Mesothelial cell of epicardium (in vitro differentiated cells): ENCODE data around the gene KLHDC8A. TPM values are rescaled to one million over a fixed set of nuclear protein-coding genes. Genes with fewer than 3 reads are reported as not detected.

Source experiments
- DNase-seq, 2 experiments: peaks; one replicate each; pipeline ENCODE4 v3.0.0; 2021; ENCODE audit warnings: low spot score in 2 of 2; ENCODE audit not compliant: unreplicated experiment in 2 of 2
- H3K27ac Mint-ChIP-seq: 2 replicates; pipeline ENCODE4 v1.8.0; 2021; ENCODE audit warnings: mixed read lengths
- H3K27me3 Mint-ChIP-seq: 2 replicates; pipeline ENCODE4 v1.8.0; 2021; ENCODE audit warnings: low read depth, mixed read lengths
- H3K36me3 Mint-ChIP-seq: 2 replicates; pipeline ENCODE4 v1.8.0; 2021; ENCODE audit warnings: mixed read lengths
- H3K4me1 Mint-ChIP-seq: 2 replicates; pipeline ENCODE4 v1.8.0; 2021; ENCODE audit warnings: mixed read lengths
- H3K4me3 Mint-ChIP-seq: 2 replicates; pipeline ENCODE4 v1.8.0; 2021; ENCODE audit warnings: mild to moderate bottlenecking, moderate library complexity, mixed read lengths
- H3K9me3 Mint-ChIP-seq: 2 replicates; pipeline ENCODE4 v1.8.0; 2021; ENCODE audit warnings: mixed read lengths
- CTCF ChIP-seq: fragments of 200-600 bp; sonication (generic); IDR thresholded peaks from one replicate; pipeline ENCODE4 v1.5.0; 2021; ENCODE audit warnings: antibody characterized with exemption; ENCODE audit not compliant: unreplicated experiment
- total RNA-seq: library from RNA; stranded (reverse); gene quantifications from 3 replicates; pipeline ENCODE4 v1.2.1, GENCODE V29; 2021

Gene KLHDC8A
- total RNA-seq, 1 donor from 2014 or later, result 0.51 TPM

GRCh38 chr1:205321162-205321958, 35.4 kb downstream of the KLHDC8A start, which contains the start of gene NUAK2:
TSS of gene NUAK2 (minus strand) at chr1:205321745. CDS start at chr1:205321628, 117 bp downstream.
- Mint-ChIP-seq H3K4me1 (peaks cover 57% of the 10 kb centered on the region), H3K9me3 (no peaks in the 10 kb centered on the region), H3K36me3 (no peaks in the 10 kb centered on the region), H3K27ac (peak within 1 kb of the TSS; percentile 92), H3K27me3 (peaks cover 2% of the 10 kb centered on the region), H3K4me3 (peak within 1 kb of the TSS; percentile 93)
- peak; percentile 19 for TF ChIP-seq CTCF
- DNase-seq, result peak; percentile 89 to 95

GRCh38 chr1:205319081-205320018, 37.4 kb downstream of the KLHDC8A start:
- TF ChIP-seq CTCF, result no peak
- Mint-ChIP-seq H3K9me3 (no peaks in the 10 kb centered on the region), H3K27me3 (no peaks in the 10 kb centered on the region), H3K4me1 (peaks cover 60% of the 10 kb centered on the region), H3K4me3 (peak overlapping the region; percentile 43), H3K27ac (no peak overlapping the region), H3K36me3 (no peaks in the 10 kb centered on the region)
- no peak for DNase-seq

GRCh38 chr1:205318231-205318991, 38.3 kb downstream of the KLHDC8A start:
- no peak for DNase-seq
- Mint-ChIP-seq H3K27me3 (no peaks in the 10 kb centered on the region), H3K9me3 (no peaks in the 10 kb centered on the region), H3K36me3 (no peaks in the 10 kb centered on the region), H3K4me1 (peaks cover 70% of the 10 kb centered on the region), H3K4me3 (peak overlapping the region; percentile 31), H3K27ac (peak overlapping the region; percentile 59)
- no peak for TF ChIP-seq CTCF

DNA sequence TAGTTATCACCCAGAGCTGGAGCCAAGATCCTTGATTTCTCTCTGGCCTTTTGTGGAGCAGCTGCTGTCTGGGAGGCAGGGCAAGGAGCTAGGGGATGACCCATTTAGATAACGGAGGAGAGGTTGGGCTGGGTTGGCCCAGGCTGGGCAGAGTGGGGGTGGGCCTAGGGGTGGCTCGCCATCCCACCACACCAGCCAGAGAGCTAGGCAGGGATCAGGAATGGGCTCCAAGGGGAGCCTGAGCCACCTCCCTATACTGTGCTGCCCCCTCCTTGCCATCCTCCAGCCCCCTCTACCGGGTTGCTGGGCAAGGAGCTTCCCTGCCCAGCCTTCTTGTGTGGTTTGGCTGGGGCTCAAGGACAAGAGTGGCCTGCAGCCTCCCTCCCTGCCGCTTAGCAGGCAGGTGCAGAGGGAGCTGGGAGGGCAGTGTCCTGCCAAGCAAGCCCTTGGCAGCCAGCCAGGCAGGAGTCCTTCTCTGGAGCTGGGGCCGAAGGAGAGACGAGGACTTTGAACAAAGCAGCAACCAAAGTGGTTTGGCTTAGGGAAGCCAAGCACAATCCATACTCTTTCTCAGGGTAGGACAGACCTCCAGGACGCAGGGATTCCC, 39.3 kb downstream of the KLHDC8A start:
- DNase-seq, result peak; percentile 47 to 64
- Mint-ChIP-seq H3K9me3 (no peaks in the 10 kb centered on the region), H3K27me3 (no peaks in the 10 kb centered on the region), H3K36me3 (no peaks in the 10 kb centered on the region), H3K27ac (peak overlapping the region; percentile 60), H3K4me3 (no peak overlapping the region), H3K4me1 (peaks cover 79% of the 10 kb centered on the region)
- no peak for TF ChIP-seq CTCF

DNA sequence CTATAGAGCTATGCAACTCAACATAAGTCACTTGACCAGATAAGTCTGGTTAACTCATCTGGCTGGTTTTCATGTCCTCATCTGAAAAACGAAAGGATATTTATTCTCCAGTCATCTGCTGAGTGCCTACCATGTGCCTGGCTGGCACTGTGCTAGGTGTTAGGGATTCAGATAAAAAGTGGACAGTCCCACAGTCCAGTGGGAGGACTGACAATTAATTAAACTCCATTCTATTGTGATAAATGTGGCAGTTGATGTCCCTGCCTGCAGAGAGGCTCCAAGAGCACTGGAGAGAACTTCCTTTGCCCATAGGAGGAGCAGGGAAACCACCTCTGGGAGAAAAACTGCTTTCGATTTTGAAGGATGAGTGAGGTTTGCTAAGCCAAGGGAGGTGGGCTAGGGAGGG, 40.6 kb downstream of the KLHDC8A start:
- H3K27ac Mint-ChIP-seq, result no peak overlapping the region
- no peak overlapping the region for H3K4me3 Mint-ChIP-seq
- H3K4me1 Mint-ChIP-seq, result peaks cover 72% of the 10 kb centered on the region
- no peaks in the 10 kb centered on the region for H3K9me3 Mint-ChIP-seq
- TF ChIP-seq CTCF, result no peak
- H3K27me3 Mint-ChIP-seq, result no peaks in the 10 kb centered on the region
- no peak for DNase-seq
- H3K36me3 Mint-ChIP-seq, result no peaks in the 10 kb centered on the region
